Suprapubic skin (tissue), 4 donors: ENCODE data around the gene MYO18B.

ENCODE experiments used
- EP300 ChIP-seq: sonication (generic); formaldehyde crosslinking; IDR thresholded peaks from one replicate; pipeline ENCODE4 v1.6.1; 2017; ENCODE audit warnings: antibody characterized with exemption
- POLR2A ChIP-seq, 2 donors: fragments of 450-650 bp; IDR thresholded peaks; one replicate each; pipeline ENCODE4 v1.6.1; 2017; ENCODE audit warnings: antibody characterized with exemption in 2 of 2, mild to moderate bottlenecking in 2 of 2, moderate library complexity in 2 of 2
- POLR2AphosphoS5 ChIP-seq, 3 donors: sonication (generic); formaldehyde crosslinking; IDR thresholded peaks; one replicate each; pipeline ENCODE4 v1.6.1; 2017; ENCODE audit warnings: antibody characterized with exemption in 3 of 3
- TF ChIP-seq, protein P1 (sequence below), 2 donors: fragments of 200-600 bp in 1 of 2; fragments of 450-650 bp in 1 of 2; sonication (generic) in 1 of 2; IDR thresholded peaks; one replicate each; pipeline ENCODE4 v1.5.1; 2016 to 2019; ENCODE audit warnings: antibody characterized with exemption in 2 of 2, mild to moderate bottlenecking in 1 of 2, moderate library complexity in 1 of 2

DNA sequence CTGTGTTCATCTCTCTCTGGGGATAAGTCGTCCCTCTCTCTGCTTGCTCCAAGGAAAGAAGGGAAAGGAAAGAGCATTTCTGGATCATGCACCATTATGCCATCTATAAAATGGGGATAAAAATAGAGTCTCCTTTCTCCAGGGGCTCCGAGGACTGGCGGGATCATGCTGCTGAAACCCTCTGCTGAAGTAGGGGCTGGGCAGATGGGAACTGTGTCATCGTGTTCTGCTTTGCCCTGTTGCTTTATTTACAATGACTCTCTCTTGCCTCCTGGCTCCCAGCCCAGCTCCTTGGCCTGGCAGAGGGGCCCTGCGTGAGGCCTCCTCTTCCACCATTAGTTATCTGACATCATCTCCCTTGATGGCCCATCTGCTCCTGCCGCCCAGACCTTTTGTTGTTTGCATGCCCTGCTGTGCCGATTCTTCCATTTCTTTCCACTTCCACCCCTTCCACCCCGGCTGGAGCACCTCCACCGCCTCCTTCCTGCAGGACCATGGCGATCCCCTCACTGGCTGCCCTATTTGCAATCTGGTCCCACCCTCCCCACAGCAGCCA is 200.9 kb downstream of the MYO18B start:
- TF ChIP-seq, protein P1, sequence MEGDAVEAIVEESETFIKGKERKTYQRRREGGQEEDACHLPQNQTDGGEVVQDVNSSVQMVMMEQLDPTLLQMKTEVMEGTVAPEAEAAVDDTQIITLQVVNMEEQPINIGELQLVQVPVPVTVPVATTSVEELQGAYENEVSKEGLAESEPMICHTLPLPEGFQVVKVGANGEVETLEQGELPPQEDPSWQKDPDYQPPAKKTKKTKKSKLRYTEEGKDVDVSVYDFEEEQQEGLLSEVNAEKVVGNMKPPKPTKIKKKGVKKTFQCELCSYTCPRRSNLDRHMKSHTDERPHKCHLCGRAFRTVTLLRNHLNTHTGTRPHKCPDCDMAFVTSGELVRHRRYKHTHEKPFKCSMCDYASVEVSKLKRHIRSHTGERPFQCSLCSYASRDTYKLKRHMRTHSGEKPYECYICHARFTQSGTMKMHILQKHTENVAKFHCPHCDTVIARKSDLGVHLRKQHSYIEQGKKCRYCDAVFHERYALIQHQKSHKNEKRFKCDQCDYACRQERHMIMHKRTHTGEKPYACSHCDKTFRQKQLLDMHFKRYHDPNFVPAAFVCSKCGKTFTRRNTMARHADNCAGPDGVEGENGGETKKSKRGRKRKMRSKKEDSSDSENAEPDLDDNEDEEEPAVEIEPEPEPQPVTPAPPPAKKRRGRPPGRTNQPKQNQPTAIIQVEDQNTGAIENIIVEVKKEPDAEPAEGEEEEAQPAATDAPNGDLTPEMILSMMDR (IDR thresholded peaks at IDR 0.05) = no peak
- TF ChIP-seq POLR2A (IDR thresholded peaks at IDR 0.05) (no peak), EP300 (no peak), POLR2AphosphoS5 (IDR thresholded peaks at IDR 0.05) (no peak)
